Heart left ventricle (tissue), 13 donors: ENCODE measurements around the gene SYNJ1.

Experiments
- CTCF ChIP-seq, 12 donors: fragments of 200-600 bp; sonication (generic) in 4 of 12; IDR thresholded peaks; one replicate each; pipeline versions ENCODE4 v1.5.0 to v1.8.0; 2018 to 2022; ENCODE audit warnings: antibody characterized with exemption in 12 of 12, mild to moderate bottlenecking in 5 of 12
- POLR2A ChIP-seq, 2 donors: fragments of 450-650 bp; IDR thresholded peaks; one replicate each; pipeline ENCODE4 v1.6.1; 2017; ENCODE audit warnings: antibody characterized with exemption in 2 of 2, mild to moderate bottlenecking in 2 of 2, moderate library complexity in 2 of 2
- donor health status: ischemic (EF 13 %, LVEDD 7.1; RV severe dilation, severe dysfunction).
- donor health status: DM: no; HTN: yes; CAD: no.
- donor health status: DM: no; HTN: no; CAD: no.
- donor health status: ischemic (EF 25% LVEDD 6.9; RV normal size, moderate dysfunction).
- donor health status: ischemic (EF 25% LVEDD 5.7; RV mildly dilated, moderate dysfunction).
- donor health status: ischemic (EF 35%, LVEDD 5.7; RV mildly dilated, moderate dysfunction).
- donor health status: nonischemic (EF 11% LVEDD 7.7; RV severe dilation, severe dysfunction).
- donor health status: DM: yes; HTN: yes; CAD: no.
- donor health status: PGD.
- donor health status: ischemic (EF 29% LVEDD 5.4; RV normal size, mild dysfunction).
- donor health status: nonischemic (EF 23%, LVEDD 6.1; RV moderate dilation, normal function).

- no peak for TF ChIP-seq CTCF (IDR thresholded peaks at IDR 0.05)
- no peak for TF ChIP-seq POLR2A (IDR thresholded peaks at IDR 0.05)
Measured at GRCh38 chr21:32690085-32690484, 37.7 kb downstream of the SYNJ1 start.
